ENCODE results near the gene EIF4E3.
A peak's percentile ranks its signal among the peaks of the same experiment; 100 is the strongest.

EIF4E3 gene

DNA sequence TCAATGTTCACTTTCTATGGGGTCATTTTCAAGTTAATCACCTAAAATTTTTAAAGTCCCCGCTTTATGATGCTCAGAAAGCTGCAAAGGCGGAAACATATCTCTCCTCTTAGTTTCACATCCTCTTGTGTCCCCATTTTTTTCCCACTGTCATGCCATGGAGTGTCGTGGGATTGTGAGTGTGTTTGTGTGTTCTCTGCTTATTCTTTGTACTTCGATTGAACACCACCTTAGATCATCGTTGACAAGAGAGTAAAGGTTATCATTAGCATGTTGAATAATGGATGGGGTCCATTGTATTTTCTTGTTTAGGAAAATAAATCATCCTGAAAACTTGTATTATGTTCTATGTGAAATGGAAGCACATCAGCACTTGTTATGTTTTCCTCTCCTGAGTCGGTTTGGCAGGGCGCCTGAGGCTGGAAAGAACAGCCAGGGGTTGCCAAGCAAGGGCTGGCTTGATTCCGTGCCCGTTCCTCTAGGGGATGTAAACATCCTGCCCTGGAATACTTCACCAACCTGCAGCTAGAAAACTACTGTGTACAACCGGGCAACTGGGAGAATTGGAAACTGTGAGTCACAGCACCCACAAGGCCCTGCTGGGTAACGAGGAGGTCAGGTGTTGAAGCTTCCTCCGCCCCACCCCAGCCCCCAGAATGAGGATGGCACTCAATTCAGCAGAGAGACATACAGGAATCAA lies 67.2 kb downstream of the EIF4E3 start:
- TF ChIP-seq TAF1 (IDR thresholded peaks at IDR 0.05; ENCODE audit: borderline replicate concordance, low read depth, low read length) (no peak), POLR2A (IDR thresholded peaks at IDR 0.05; ENCODE audit: low read depth, low read length) (no peak), POLR2AphosphoS5 (IDR thresholded peaks at IDR 0.05; ENCODE audit: low read depth, low read length) (no peak)
- DNase-seq (ENCODE audit: insufficient read length) (no peak), FAIRE-seq (no peak)

DNA sequence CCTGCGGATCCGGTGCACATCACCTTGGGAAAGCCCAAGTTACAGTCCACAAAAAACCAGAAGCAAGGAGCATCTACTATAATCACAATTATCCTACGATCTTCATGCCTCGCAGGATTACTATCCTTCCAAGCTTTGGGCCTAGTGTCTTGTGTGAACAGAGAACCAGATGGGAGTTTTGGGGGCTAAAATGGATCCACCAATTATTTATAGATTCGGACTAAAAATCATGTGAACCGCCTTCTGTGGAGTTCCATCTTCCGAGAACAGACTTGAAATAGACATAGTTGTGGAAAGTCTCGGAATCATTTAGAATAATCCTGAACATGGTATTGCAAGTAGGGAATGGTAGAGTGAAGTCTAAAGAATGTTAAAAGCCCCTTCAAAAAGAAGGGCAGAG lies 70.1 kb downstream of the EIF4E3 start:
- FAIRE-seq, result no peak
- TF ChIP-seq POLR2AphosphoS5 (IDR thresholded peaks at IDR 0.05; ENCODE audit: low read depth, low read length) (no peak), TAF1 (IDR thresholded peaks at IDR 0.05; ENCODE audit: borderline replicate concordance, low read depth, low read length) (no peak), POLR2A (IDR thresholded peaks at IDR 0.05; ENCODE audit: low read depth, low read length) (no peak)
- no peak for DNase-seq (ENCODE audit: insufficient read length)

DNA sequence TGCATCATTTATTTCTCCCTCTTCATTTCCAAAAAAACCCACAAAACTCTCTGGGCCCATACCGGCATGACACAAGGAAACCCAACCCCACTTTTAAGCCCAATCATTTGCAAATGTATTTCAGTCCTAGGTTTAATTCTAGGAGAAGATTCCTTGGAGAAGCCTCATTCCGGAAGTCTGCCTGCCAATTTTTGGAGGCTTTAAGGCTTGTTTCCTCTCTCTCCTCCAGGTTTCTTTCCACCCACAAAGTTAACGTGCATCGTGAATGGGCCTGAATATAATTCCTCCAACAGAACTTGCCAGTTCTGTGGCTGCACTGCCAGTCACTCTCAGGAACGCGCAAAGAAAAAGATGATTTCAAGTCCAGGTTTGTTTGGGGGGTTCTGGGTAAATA lies 71.8 kb downstream of the EIF4E3 start:
- DNase-seq (ENCODE audit: insufficient read length) (no peak), FAIRE-seq (no peak)
- TF ChIP-seq POLR2AphosphoS5 (IDR thresholded peaks at IDR 0.05; ENCODE audit: low read depth, low read length), result no peak
- no peak for TF ChIP-seq POLR2A (IDR thresholded peaks at IDR 0.05; ENCODE audit: low read depth, low read length)
- TF ChIP-seq TAF1 (IDR thresholded peaks at IDR 0.05; ENCODE audit: borderline replicate concordance, low read depth, low read length), result no peak

DNA sequence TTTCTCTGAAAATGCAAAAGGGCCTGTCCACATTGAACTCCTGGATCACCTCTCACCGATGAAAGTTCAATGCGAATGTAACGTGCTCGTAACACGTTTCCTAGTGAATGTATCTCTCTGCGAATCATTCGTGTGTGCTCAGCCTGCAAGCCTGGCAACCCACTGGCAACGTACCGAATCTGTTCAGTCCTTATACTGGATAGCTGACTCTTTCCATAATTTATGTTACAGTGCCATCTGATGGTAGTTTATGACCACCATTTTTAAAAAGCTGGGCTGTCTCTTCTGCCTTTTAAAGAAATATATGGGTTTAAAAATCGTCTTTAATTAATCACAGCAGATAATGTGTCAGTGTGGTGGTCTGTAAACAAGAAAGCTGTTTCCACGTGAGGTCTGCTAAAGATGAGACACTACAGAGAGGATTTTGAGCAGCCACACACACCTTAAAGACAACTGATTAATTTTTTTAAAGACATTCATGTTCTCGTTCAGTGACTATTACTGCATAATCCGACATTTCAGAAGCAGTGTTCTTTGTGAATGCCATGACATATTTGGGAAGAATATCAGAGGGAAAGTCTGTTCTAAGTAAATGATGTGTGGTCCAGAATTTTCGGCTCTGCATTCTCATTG lies 72.3 kb downstream of the EIF4E3 start:
- peak; percentile 70 for FAIRE-seq
- no peak for TF ChIP-seq POLR2A (IDR thresholded peaks at IDR 0.05; ENCODE audit: low read depth, low read length)
- TF ChIP-seq TAF1 (IDR thresholded peaks at IDR 0.05; ENCODE audit: borderline replicate concordance, low read depth, low read length), result no peak
- TF ChIP-seq POLR2AphosphoS5 (IDR thresholded peaks at IDR 0.05; ENCODE audit: low read depth, low read length), result no peak

DNA sequence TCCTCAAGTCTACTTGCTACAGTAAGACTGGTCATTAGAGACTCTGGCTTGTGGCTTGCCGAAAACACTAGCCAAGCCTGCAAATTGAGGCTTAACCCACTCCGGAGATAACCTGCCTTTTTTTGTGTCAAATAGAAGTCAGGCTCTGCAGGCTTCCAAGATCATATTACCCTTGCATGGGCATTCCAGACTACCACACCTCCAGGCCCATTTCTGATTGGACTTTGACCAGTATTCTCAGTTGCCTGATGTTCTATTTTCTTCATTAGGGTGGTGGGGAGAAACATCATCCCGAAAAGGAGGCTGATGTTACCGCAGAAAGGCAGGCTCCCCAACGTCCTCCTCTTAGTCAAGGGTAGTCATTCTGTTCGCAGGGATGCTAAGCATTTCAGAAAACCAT lies 73.6 kb downstream of the EIF4E3 start:
- no peak for TF ChIP-seq TAF1 (IDR thresholded peaks at IDR 0.05; ENCODE audit: borderline replicate concordance, low read depth, low read length)
- TF ChIP-seq POLR2A (IDR thresholded peaks at IDR 0.05; ENCODE audit: low read depth, low read length), result no peak
- TF ChIP-seq POLR2AphosphoS5 (IDR thresholded peaks at IDR 0.05; ENCODE audit: low read depth, low read length), result no peak
- FAIRE-seq, result no peak
- DNase-seq (ENCODE audit: insufficient read length), result no peak

More for the DNA sequence above, 72.3 kb downstream of the EIF4E3 start:
- DNase-seq (ENCODE audit: insufficient read length), result no peak

DNA sequence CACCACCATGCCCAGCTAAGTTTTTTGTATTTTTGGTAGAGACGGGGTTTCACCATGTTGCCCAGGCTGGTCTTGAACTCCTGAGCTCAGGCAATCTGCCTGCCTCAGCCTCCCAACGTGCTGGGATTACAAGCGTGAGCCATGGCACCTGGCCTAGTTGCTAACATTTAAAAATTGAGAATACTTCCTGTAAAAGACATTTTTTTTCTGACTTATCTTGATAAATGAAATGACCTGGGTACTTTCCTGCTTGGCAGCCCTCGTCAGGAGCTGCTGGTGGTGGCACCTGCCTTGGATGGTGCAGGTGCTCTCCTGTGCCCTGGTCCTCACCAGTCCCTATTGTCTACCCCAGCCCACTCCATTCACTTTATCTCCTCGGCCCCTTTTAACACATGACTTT lies 74.8 kb downstream of the EIF4E3 start:
- FAIRE-seq, result no peak
- TF ChIP-seq TAF1 (IDR thresholded peaks at IDR 0.05; ENCODE audit: borderline replicate concordance, low read depth, low read length) (no peak), POLR2A (IDR thresholded peaks at IDR 0.05; ENCODE audit: low read depth, low read length) (no peak), POLR2AphosphoS5 (IDR thresholded peaks at IDR 0.05; ENCODE audit: low read depth, low read length) (no peak)
- no peak for DNase-seq (ENCODE audit: insufficient read length)

DNA sequence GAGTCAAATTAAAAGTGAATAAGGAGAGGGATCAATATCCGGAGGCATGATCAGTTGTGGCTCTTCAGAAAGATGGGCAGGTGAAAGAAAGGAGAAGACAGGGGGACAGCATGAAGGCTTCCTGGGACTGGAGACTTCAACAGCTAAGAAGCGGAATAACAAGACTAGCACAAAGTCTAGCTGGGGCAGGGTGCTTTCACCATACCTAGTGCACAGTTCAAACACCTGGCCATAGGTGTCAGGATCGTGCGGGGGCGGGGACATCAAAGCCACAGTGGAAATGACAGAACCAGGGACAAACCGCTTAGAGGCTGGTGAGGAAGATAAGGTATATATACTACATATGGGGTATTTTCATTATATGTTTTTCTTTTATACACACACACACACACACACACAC lies 75.4 kb downstream of the EIF4E3 start:
- no peak for TF ChIP-seq POLR2A (IDR thresholded peaks at IDR 0.05; ENCODE audit: low read depth, low read length)
- TF ChIP-seq POLR2AphosphoS5 (IDR thresholded peaks at IDR 0.05; ENCODE audit: low read depth, low read length), result no peak
- TF ChIP-seq TAF1 (IDR thresholded peaks at IDR 0.05; ENCODE audit: borderline replicate concordance, low read depth, low read length), result no peak
- FAIRE-seq, result no peak
- DNase-seq (ENCODE audit: insufficient read length), result no peak

DNA sequence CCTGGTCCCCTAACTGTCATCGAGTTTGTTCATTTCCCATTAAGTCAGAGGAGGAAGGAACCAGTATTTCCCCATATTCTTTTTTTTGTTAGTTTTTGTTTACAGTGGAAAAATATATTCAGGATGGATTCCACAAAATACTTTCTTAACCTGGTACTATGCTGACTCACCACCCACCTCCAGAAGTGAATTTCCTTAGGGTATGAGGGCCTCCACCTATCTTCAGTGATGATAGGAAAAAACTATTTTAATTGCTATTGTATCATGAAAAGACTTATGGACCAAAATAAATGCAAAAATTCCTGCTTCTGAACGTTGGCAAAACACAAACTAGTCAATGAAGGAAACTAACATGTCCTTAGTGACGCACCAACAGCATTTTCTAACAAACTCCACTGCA lies 77.5 kb downstream of the EIF4E3 start:
- no peak for DNase-seq (ENCODE audit: insufficient read length)
- FAIRE-seq, result no peak
- TF ChIP-seq POLR2A (IDR thresholded peaks at IDR 0.05; ENCODE audit: low read depth, low read length) (no peak), POLR2AphosphoS5 (IDR thresholded peaks at IDR 0.05; ENCODE audit: low read depth, low read length) (no peak), TAF1 (IDR thresholded peaks at IDR 0.05; ENCODE audit: borderline replicate concordance, low read depth, low read length) (no peak)

DNA sequence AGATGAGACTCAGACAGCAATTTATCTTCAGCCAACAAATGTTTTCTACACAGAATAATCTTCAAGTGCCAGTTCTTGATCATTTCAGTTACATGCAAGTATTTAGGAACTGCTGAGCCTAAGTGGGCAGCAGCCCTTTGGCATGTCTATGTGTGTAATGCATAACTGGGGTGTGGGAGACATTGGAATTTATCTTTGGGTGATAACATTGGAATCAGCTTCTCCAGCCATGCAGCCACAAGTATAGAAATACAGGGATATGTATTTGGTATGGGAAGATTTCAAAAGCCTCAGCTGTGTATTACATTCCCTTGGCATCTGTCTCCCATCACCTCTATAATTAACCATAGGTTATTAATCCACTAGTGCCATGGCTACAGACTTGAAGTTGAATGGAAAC lies 78.2 kb downstream of the EIF4E3 start:
- FAIRE-seq (no peak), DNase-seq (ENCODE audit: insufficient read length) (no peak)
- TF ChIP-seq TAF1 (IDR thresholded peaks at IDR 0.05; ENCODE audit: borderline replicate concordance, low read depth, low read length), result no peak

DNA sequence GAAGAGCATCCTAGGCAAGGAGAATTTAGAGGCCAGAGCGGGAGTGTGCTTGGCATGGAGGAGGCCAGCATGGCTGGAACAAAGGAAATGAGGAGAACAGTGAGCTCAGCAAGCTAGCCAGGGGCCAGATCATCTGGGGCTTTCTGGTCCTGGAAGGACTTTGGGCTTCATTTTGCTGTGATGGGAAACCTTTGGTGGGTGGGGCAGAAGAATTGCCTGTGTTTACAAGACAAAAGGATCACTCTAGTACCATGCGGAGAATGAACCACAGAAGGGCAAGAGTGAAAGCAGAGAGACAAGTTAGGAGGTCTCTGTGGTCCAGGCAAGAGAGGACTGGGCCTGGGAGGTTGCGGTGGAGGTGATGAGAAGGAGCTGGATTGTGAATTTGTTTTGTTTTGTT lies 80.1 kb downstream of the EIF4E3 start:
- TF ChIP-seq POLR2AphosphoS5 (IDR thresholded peaks at IDR 0.05; ENCODE audit: low read depth, low read length) (no peak), TAF1 (IDR thresholded peaks at IDR 0.05; ENCODE audit: borderline replicate concordance, low read depth, low read length) (no peak), POLR2A (IDR thresholded peaks at IDR 0.05; ENCODE audit: low read depth, low read length) (no peak)
- no peak for DNase-seq (ENCODE audit: insufficient read length)
- no peak for FAIRE-seq

DNA sequence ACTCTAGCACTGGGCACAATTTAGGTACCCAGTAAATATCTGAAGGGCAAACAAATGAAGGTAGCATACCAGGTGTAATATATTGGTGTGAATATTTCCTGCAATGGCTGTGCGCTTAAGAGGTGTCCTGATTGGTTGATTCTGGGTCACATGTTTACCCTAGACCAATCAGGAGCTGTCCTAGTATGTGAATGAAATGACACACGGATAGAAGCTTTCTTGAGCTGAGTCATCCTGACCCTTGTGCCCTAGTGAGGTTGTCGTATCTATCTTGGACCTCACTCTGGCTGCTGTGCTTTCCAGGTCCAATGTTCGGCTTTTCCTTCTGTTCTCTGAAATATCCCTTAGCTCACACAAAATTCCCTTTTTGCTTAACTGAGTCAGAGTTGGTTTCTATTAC lies 83.5 kb downstream of the EIF4E3 start:
- DNase-seq (ENCODE audit: insufficient read length) (no peak), FAIRE-seq (no peak)
- TF ChIP-seq TAF1 (IDR thresholded peaks at IDR 0.05; ENCODE audit: borderline replicate concordance, low read depth, low read length), result no peak
- TF ChIP-seq POLR2AphosphoS5 (IDR thresholded peaks at IDR 0.05; ENCODE audit: low read depth, low read length), result no peak
- no peak for TF ChIP-seq POLR2A (IDR thresholded peaks at IDR 0.05; ENCODE audit: low read depth, low read length)

DNA sequence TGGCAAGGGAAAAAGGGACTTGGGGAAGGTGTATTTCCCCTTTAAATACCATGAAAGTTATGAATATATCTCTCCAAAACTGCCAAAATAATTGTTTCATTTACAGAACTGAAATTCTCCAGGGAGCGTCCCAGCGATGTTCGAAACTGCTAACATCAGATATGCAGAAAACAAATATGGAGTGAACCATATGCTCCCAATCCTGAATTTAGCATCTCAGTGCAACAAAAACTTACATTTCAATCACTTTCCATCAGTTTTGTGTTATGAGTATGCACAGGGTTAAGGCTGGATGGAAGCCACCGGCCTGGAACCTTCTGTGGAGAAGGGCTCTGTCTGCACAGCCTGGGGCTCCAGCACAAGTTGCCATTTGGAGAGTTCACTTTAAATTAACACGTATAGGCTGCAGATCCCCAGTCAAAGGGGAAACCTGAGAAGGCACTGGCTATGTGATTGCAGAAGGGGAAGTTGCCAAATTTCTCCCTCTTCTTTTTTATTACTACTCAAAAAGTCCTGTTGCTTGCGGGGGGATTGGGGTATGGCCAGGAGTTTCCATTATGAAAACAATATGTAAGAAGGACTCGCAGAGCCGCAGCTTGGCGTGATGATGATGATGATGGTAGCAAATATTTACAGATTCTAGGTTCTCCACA lies 84.7 kb downstream of the EIF4E3 start:
- no peak for TF ChIP-seq POLR2A (IDR thresholded peaks at IDR 0.05; ENCODE audit: low read depth, low read length)
- no peak for TF ChIP-seq POLR2AphosphoS5 (IDR thresholded peaks at IDR 0.05; ENCODE audit: low read depth, low read length)
- no peak for TF ChIP-seq TAF1 (IDR thresholded peaks at IDR 0.05; ENCODE audit: borderline replicate concordance, low read depth, low read length)
- DNase-seq (ENCODE audit: insufficient read length) (no peak), FAIRE-seq (no peak)
